Liver (tissue), 9 donors: ENCODE results near the gene DYSF. TPM values are rescaled to one million over a fixed set of nuclear protein-coding genes. Genes with fewer than 3 reads are reported as not detected.

Experiments used
- DNase-seq: peaks from one replicate; pipeline ENCODE4 v3.0.0-alpha.2; 2017; ENCODE audit warnings: low spot score
- H3K27ac ChIP-seq, 2 donors: one replicate each; pipeline ENCODE4 v1.7.0; 2013; ENCODE audit warnings: inconsistent platforms in 2 of 2, low read length in 2 of 2, control low read depth in 1 of 2, low read depth in 1 of 2, mild to moderate bottlenecking in 1 of 2
- H3K27me3 ChIP-seq, 4 donors: one replicate each; pipeline versions ENCODE4 v1.6.1 to v1.7.0; 2013; ENCODE audit warnings: low read length in 3 of 4, inconsistent platforms in 1 of 4, mild to moderate bottlenecking in 1 of 4, moderate library complexity in 1 of 4; ENCODE audit not compliant: control insufficient read depth in 4 of 4, insufficient read depth in 4 of 4
- H3K36me3 ChIP-seq, 4 donors: one replicate each; pipeline versions ENCODE4 v1.6.1 to v1.7.0; 2013; ENCODE audit warnings: low read length in 3 of 4, mild to moderate bottlenecking in 3 of 4, low read depth in 1 of 4, moderate library complexity in 1 of 4; ENCODE audit not compliant: control insufficient read depth in 4 of 4, insufficient read depth in 3 of 4
- H3K4me1 ChIP-seq, 4 donors: one replicate each; pipeline versions ENCODE4 v1.6.1 to v1.7.0; 2013; ENCODE audit warnings: low read length in 3 of 4, mild to moderate bottlenecking in 3 of 4, moderate library complexity in 1 of 4; ENCODE audit not compliant: control insufficient read depth in 4 of 4, insufficient read depth in 4 of 4
- H3K4me3 ChIP-seq, 3 donors: one replicate each; pipeline versions ENCODE4 v1.6.1 to v1.7.0; 2013; ENCODE audit warnings: low read length in 3 of 3, control low read depth in 1 of 3, low read depth in 1 of 3, mild to moderate bottlenecking in 1 of 3
- H3K9ac ChIP-seq, 2 donors: one replicate each; pipeline ENCODE4 v1.7.0; 2013; ENCODE audit warnings: low read length in 2 of 2, mild to moderate bottlenecking in 2 of 2, moderate library complexity in 2 of 2, control low read depth in 1 of 2, low read depth in 1 of 2
- H3K9me3 ChIP-seq, 4 donors: one replicate each; pipeline versions ENCODE4 v1.6.1 to v1.7.0; 2013; ENCODE audit warnings: low read length in 3 of 4; ENCODE audit not compliant: control insufficient read depth in 4 of 4
- EGR1 ChIP-seq, 2 donors: IDR thresholded peaks; 2 replicates each; pipeline ENCODE4 v1.6.1; 2016 to 2018; ENCODE audit warnings: antibody characterized with exemption in 2 of 2, low read depth in 2 of 2
- FOXA1 ChIP-seq: IDR thresholded peaks from 2 replicates; pipeline ENCODE4 v1.6.1; 2016; ENCODE audit warnings: antibody characterized with exemption
- FOXA2 ChIP-seq: IDR thresholded peaks from 2 replicates; pipeline ENCODE4 v1.6.1; 2016; ENCODE audit warnings: antibody characterized with exemption
- GABPA ChIP-seq, 2 donors: IDR thresholded peaks in 1 of 2; conservative IDR thresholded peaks in 1 of 2; 2 replicates each; pipeline ENCODE4 v1.6.1; 2016; ENCODE audit warnings: antibody characterized with exemption in 2 of 2, mild to moderate bottlenecking in 1 of 2, moderate library complexity in 1 of 2
- HNF4A ChIP-seq, 2 donors: conservative IDR thresholded peaks; 2 replicates each; pipeline ENCODE4 v1.6.1; 2016; ENCODE audit warnings: antibody characterized with exemption in 2 of 2, mild to moderate bottlenecking in 2 of 2
- HNF4G ChIP-seq: IDR thresholded peaks from 2 replicates; pipeline ENCODE4 v1.6.1; 2016; ENCODE audit warnings: antibody characterized with exemption
- JUND ChIP-seq, 2 donors: IDR thresholded peaks; 2 replicates each; pipeline ENCODE4 v1.6.1; 2016; ENCODE audit warnings: antibody characterized with exemption in 2 of 2
- NR2F2 ChIP-seq: IDR thresholded peaks from 2 replicates; pipeline ENCODE4 v1.6.1; 2016; ENCODE audit warnings: antibody characterized with exemption
- RAD21 ChIP-seq, 2 donors: IDR thresholded peaks; 2 replicates each; pipeline ENCODE4 v1.6.1; 2016; ENCODE audit warnings: antibody characterized with exemption in 2 of 2, mild to moderate bottlenecking in 2 of 2
- RXRA ChIP-seq, 2 donors: IDR thresholded peaks; 2 replicates each; pipeline ENCODE4 v1.6.1; 2017 to 2018; ENCODE audit warnings: antibody characterized with exemption in 2 of 2, mild to moderate bottlenecking in 1 of 2
- SP1 ChIP-seq: IDR thresholded peaks from 2 replicates; pipeline ENCODE4 v1.6.1; 2018; ENCODE audit warnings: antibody characterized with exemption, mild to moderate bottlenecking
- TAF1 ChIP-seq: conservative IDR thresholded peaks from 2 replicates; pipeline ENCODE4 v1.6.1; 2016; ENCODE audit warnings: antibody characterized with exemption, mild to moderate bottlenecking
- YY1 ChIP-seq: IDR thresholded peaks from 2 replicates; pipeline ENCODE4 v1.6.1; 2016; ENCODE audit warnings: antibody characterized with exemption, mild to moderate bottlenecking
- WGBS: extraction: QIAGEN DNeasy Blood & Tissue Kit; methylation state at CpG from one replicate; pipeline ENCODE4 v1.1.7; 2013; 5-methylcytosine and 5-hydroxymethylcytosine counted together
- polyA plus RNA-seq, 2 donors: library from polyadenylated mRNA; stranded (reverse) in 1 of 2; unstranded in 1 of 2; fragments of 200-250 nt in 1 of 2; fragments of >200 nt in 1 of 2; fragmentation: Nextera tagmentation in 1 of 2; extraction: Ambion mirVana in 1 of 2; gene quantifications; one replicate each; pipeline versions ENCODE4 v1.2.1 to v1.2.3, GENCODE V29; 2013 to 2015
- total RNA-seq, 2 donors: library from RNA; depleted of rRNA; stranded (reverse); fragments of >200 nt; gene quantifications; one replicate each; pipeline ENCODE4 v1.2.3, GENCODE V29; 2014
- TF ChIP-seq, protein P1 (sequence below): IDR thresholded peaks from 2 replicates; pipeline ENCODE4 v1.6.1; 2016; ENCODE audit warnings: antibody characterized with exemption
- TF ChIP-seq, protein P2 (sequence below): fragments of 150-350 bp; IDR thresholded peaks from 2 replicates; pipeline ENCODE4 v1.5.1; 2017; ENCODE audit warnings: improper control_type of control experiment, low read depth, low read length; ENCODE audit not compliant: missing input control
- TF ChIP-seq, protein P3 (sequence below): IDR thresholded peaks from 2 replicates; pipeline ENCODE4 v1.6.1; 2016; ENCODE audit warnings: antibody characterized with exemption, mild to moderate bottlenecking
- TF ChIP-seq, protein P4 (sequence below): IDR thresholded peaks from 2 replicates; pipeline ENCODE4 v1.6.1; 2016; ENCODE audit warnings: antibody characterized with exemption
- TF ChIP-seq, protein P5 (sequence below): IDR thresholded peaks from 2 replicates; pipeline ENCODE4 v1.6.1; 2016; ENCODE audit warnings: antibody characterized with exemption
- donor health status: healthy.
- donor health status: healthy.
- donor health status: healthy.
- donor health status: healthy.
- donor health status: healthy.

DYSF gene
- total and polyA plus RNA-seq, 4 donors, result 8.5 to 20.8 (median 13.6) TPM

DNA sequence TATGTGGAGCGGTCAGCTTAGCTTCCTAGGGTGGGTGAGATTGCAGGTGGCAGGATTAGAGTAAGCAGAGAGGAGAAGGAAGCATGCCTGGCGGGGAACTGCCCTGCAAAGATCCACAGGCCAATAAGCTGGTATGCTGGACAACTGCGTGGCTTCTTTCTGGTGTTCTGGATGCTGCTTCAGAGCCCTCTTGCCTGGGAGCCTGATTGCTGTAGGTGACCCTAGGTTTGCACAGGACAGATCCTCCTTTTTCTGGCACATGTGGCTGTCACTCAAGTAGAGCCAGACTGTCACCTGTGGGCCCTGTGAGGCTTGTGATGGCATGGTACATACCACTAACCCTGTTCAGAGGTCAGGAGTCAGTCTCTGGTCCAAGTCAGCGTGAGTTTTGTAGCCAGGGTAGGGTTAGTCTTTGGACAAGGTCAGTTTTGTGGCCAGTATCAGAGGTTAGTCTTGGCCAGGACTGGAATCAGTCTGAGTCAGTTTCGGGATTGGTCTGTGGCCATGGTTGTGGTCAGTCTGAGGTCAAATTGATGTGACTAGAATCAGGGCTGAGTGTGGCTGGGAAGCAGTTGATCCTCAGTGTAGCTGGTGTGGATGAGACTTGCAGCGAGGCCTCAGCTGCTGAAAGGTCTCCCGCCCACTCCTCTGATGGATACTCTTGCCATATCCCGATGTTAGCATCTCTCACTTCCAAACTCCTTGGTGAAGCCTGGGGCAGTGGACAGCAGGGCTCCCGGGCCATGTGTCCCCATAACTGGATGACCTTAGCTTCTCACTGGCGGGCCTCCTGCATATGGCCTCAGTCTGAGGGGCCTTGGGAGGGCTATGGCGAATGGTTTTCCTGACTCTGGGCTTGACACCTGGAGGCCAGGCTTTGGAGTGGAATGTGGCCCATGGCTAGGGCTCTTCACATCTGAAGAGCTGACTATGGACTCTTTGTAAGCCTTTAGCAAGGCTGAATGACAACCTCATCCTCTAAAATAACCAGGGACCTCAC is 260.5 kb downstream of the DYSF start:
- WGBS, result 86% methylated on average over 11 of the region's 11 CpGs
- no peaks in the 10 kb centered on the region for H3K9me3 ChIP-seq
- H3K4me1 ChIP-seq, result peaks cover 0 to 6% (median 2%) of the 10 kb centered on the region in 4 donors
- no peaks in the 10 kb centered on the region for H3K36me3 ChIP-seq
- H3K27ac ChIP-seq, result no peak overlapping the region
- H3K27me3 ChIP-seq, result no peaks in the 10 kb centered on the region
- H3K9ac ChIP-seq, result no peak overlapping the region
- H3K4me3 ChIP-seq, result no peak overlapping the region
- DNase-seq, result no peak
- TF ChIP-seq RXRA (IDR thresholded peaks at IDR 0.05), result peak; percentile 24 to 37
- TF ChIP-seq, protein P1, sequence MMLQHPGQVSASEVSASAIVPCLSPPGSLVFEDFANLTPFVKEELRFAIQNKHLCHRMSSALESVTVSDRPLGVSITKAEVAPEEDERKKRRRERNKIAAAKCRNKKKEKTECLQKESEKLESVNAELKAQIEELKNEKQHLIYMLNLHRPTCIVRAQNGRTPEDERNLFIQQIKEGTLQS, result no peak
- TF ChIP-seq YY1, result no peak
- TF ChIP-seq HNF4A (conservative IDR thresholded peaks at IDR 0.05), result peak; percentile 41 to 60

DNA sequence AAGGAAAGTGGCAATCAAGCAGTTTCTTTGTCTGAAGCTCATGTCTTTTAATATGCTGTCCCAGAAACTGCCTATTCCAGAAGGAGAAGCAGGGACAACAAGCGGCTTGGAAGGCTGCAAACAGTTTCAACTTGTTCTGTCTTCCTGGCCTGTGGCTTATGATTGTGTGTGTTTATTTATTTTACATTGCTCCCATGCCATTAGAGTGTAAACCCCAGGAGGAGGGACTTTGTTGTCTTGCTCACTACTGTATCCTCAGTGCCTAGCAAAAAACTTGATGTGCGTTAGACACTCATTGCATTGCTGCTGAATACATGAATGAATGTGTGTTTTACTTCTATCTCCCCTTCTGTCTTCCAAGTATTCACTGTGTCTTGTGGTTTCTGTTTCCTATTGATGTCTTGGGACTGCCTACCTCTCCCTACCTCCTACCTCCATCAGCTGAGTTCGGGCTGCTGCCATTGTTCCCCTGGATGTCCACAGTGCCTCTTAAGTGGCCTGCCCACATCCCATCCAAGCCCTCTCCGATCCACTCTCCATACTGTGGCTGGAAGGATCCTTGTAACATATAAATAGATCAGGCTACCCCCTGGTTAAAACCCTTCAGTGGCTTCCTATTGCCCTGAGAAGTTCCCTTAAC is 261.4 kb downstream of the DYSF start:
- peaks cover 0 to 6% (median 2%) of the 10 kb centered on the region in 4 donors for H3K4me1 ChIP-seq
- no peaks in the 10 kb centered on the region for H3K36me3 ChIP-seq
- H3K9ac ChIP-seq, result no peak overlapping the region
- DNase-seq, result no peak
- H3K27ac ChIP-seq, result no peak overlapping the region
- H3K27me3 ChIP-seq, result no peaks in the 10 kb centered on the region
- 93% methylated on average over 4 of the region's 4 CpGs for WGBS
- H3K4me3 ChIP-seq, result no peak overlapping the region
- TF ChIP-seq TAF1 (no peak), HNF4A (conservative IDR thresholded peaks at IDR 0.05) (no peak), SP1 (no peak), YY1 (no peak), RXRA (IDR thresholded peaks at IDR 0.05) (no peak), HNF4G (no peak), JUND (IDR thresholded peaks at IDR 0.05) (no peak), EGR1 (IDR thresholded peaks at IDR 0.05; ENCODE audit: low read depth in 2 of 2) (no peak), FOXA1 (no peak), GABPA (IDR thresholded peaks at IDR 0.05 in 1 of 2, conservative IDR thresholded peaks at IDR 0.05 in 1 of 2) (no peak), FOXA2 (no peak), RAD21 (IDR thresholded peaks at IDR 0.05) (no peak), NR2F2 (no peak)
- TF ChIP-seq, protein P2, sequence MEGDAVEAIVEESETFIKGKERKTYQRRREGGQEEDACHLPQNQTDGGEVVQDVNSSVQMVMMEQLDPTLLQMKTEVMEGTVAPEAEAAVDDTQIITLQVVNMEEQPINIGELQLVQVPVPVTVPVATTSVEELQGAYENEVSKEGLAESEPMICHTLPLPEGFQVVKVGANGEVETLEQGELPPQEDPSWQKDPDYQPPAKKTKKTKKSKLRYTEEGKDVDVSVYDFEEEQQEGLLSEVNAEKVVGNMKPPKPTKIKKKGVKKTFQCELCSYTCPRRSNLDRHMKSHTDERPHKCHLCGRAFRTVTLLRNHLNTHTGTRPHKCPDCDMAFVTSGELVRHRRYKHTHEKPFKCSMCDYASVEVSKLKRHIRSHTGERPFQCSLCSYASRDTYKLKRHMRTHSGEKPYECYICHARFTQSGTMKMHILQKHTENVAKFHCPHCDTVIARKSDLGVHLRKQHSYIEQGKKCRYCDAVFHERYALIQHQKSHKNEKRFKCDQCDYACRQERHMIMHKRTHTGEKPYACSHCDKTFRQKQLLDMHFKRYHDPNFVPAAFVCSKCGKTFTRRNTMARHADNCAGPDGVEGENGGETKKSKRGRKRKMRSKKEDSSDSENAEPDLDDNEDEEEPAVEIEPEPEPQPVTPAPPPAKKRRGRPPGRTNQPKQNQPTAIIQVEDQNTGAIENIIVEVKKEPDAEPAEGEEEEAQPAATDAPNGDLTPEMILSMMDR, result no peak
- TF ChIP-seq, protein P3, sequence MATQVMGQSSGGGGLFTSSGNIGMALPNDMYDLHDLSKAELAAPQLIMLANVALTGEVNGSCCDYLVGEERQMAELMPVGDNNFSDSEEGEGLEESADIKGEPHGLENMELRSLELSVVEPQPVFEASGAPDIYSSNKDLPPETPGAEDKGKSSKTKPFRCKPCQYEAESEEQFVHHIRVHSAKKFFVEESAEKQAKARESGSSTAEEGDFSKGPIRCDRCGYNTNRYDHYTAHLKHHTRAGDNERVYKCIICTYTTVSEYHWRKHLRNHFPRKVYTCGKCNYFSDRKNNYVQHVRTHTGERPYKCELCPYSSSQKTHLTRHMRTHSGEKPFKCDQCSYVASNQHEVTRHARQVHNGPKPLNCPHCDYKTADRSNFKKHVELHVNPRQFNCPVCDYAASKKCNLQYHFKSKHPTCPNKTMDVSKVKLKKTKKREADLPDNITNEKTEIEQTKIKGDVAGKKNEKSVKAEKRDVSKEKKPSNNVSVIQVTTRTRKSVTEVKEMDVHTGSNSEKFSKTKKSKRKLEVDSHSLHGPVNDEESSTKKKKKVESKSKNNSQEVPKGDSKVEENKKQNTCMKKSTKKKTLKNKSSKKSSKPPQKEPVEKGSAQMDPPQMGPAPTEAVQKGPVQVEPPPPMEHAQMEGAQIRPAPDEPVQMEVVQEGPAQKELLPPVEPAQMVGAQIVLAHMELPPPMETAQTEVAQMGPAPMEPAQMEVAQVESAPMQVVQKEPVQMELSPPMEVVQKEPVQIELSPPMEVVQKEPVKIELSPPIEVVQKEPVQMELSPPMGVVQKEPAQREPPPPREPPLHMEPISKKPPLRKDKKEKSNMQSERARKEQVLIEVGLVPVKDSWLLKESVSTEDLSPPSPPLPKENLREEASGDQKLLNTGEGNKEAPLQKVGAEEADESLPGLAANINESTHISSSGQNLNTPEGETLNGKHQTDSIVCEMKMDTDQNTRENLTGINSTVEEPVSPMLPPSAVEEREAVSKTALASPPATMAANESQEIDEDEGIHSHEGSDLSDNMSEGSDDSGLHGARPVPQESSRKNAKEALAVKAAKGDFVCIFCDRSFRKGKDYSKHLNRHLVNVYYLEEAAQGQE, result no peak
- TF ChIP-seq, protein P4, sequence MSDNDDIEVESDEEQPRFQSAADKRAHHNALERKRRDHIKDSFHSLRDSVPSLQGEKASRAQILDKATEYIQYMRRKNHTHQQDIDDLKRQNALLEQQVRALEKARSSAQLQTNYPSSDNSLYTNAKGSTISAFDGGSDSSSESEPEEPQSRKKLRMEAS, result no peak
- TF ChIP-seq, protein P1, result no peak
- TF ChIP-seq, protein P5, sequence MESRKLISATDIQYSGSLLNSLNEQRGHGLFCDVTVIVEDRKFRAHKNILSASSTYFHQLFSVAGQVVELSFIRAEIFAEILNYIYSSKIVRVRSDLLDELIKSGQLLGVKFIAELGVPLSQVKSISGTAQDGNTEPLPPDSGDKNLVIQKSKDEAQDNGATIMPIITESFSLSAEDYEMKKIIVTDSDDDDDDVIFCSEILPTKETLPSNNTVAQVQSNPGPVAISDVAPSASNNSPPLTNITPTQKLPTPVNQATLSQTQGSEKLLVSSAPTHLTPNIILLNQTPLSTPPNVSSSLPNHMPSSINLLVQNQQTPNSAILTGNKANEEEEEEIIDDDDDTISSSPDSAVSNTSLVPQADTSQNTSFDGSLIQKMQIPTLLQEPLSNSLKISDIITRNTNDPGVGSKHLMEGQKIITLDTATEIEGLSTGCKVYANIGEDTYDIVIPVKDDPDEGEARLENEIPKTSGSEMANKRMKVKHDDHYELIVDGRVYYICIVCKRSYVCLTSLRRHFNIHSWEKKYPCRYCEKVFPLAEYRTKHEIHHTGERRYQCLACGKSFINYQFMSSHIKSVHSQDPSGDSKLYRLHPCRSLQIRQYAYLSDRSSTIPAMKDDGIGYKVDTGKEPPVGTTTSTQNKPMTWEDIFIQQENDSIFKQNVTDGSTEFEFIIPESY, result no peak
- no peaks in the 10 kb centered on the region for H3K9me3 ChIP-seq
